Natural killer cell (primary cell): ENCODE data around the gene VWC2. TPM values are rescaled to one million over a fixed set of nuclear protein-coding genes. Genes with fewer than 3 reads are reported as not detected.

Experiments used
- ATAC-seq, 3 donors: fragments of 150-1000 bp in 2 of 3; fragments of 200-7000 bp in 1 of 3; cut with Tn5 transposase; 1 replicate in 1 of 3; 2 replicates in 2 of 3; pipeline ENCODE4 v1.10.0; 2021; ENCODE audit warnings: mild to moderate bottlenecking in 2 of 3, moderate library complexity in 2 of 3
- DNase-seq, 2 donors: peaks; one replicate each; pipeline versions ENCODE4 v3.0.0 to v3.0.0-alpha.2; 2013 to 2021; ENCODE audit warnings: mixed read lengths in 1 of 2
- H3K27ac ChIP-seq: one replicate; pipeline ENCODE4 v1.5.1; 2013; ENCODE audit warnings: mild to moderate bottlenecking, low read length
- H3K27me3 ChIP-seq: one replicate; pipeline ENCODE4 v1.6.1; 2013; ENCODE audit warnings: low read length; ENCODE audit not compliant: control insufficient read depth, insufficient read depth
- H3K36me3 ChIP-seq: one replicate; pipeline ENCODE4 v1.6.1; 2013; ENCODE audit warnings: low read length; ENCODE audit not compliant: control insufficient read depth, insufficient read depth
- H3K4me1 ChIP-seq: one replicate; pipeline ENCODE4 v1.6.1; 2013; ENCODE audit warnings: low read length; ENCODE audit not compliant: control insufficient read depth, insufficient read depth
- H3K4me3 ChIP-seq: one replicate; pipeline ENCODE4 v1.5.1; 2013; ENCODE audit warnings: low read length
- H3K9me3 ChIP-seq: one replicate; pipeline ENCODE4 v1.6.1; 2013; ENCODE audit warnings: low read length; ENCODE audit not compliant: control insufficient read depth, insufficient read depth
- H3K27ac Mint-ChIP-seq, 2 donors: one replicate each; pipeline ENCODE4 v1.8.0; 2022; ENCODE audit warnings: mild to moderate bottlenecking in 2 of 2, mixed read lengths in 2 of 2, moderate library complexity in 1 of 2
- H3K27me3 Mint-ChIP-seq, 2 donors: one replicate each; pipeline ENCODE4 v1.8.0; 2022; ENCODE audit warnings: low read depth in 2 of 2, mixed read lengths in 2 of 2
- H3K36me3 Mint-ChIP-seq: one replicate; pipeline ENCODE4 v1.8.0; 2022; ENCODE audit warnings: mixed read lengths
- H3K4me1 Mint-ChIP-seq, 2 donors: one replicate each; pipeline ENCODE4 v1.8.0; 2022; ENCODE audit warnings: mixed read lengths in 2 of 2
- H3K4me3 Mint-ChIP-seq: one replicate; pipeline ENCODE4 v1.8.0; 2022; ENCODE audit warnings: mild to moderate bottlenecking, moderate library complexity, mixed read lengths
- H3K9me3 Mint-ChIP-seq, 2 donors: one replicate each; pipeline ENCODE4 v1.8.0; 2022; ENCODE audit warnings: mixed read lengths in 2 of 2
- WGBS: methylation state at CpG from one replicate; pipeline ENCODE4 v1.1.7; 2013; ENCODE audit warnings: missing lambda C conversion rate; ENCODE audit not compliant: insufficient coverage; 5-methylcytosine and 5-hydroxymethylcytosine counted together
- intact Hi-C: fragments of 100-400 bp; cut with micrococcal nuclease; formaldehyde crosslinking; loops from one replicate; pipeline ENCODE4 v1.14.2; 2022
- total RNA-seq, 4 donors: library from RNA; stranded (reverse); fragments of 120-200 nt in 1 of 4; gene quantifications; one replicate each; pipeline versions ENCODE4 v1.2.3 to v1.2.4, GENCODE V29; 2013 to 2022
- TF ChIP-seq, protein P1 (sequence below): fragments of 200-600 bp; IDR thresholded peaks from one replicate; pipeline ENCODE4 v1.8.0; 2022; ENCODE audit warnings: antibody characterized with exemption

Gene VWC2
- total RNA-seq, 3 donors from 2014 or later (not counting 1 experiment from before 2014, with no cell fraction given) = not detected

DNA sequence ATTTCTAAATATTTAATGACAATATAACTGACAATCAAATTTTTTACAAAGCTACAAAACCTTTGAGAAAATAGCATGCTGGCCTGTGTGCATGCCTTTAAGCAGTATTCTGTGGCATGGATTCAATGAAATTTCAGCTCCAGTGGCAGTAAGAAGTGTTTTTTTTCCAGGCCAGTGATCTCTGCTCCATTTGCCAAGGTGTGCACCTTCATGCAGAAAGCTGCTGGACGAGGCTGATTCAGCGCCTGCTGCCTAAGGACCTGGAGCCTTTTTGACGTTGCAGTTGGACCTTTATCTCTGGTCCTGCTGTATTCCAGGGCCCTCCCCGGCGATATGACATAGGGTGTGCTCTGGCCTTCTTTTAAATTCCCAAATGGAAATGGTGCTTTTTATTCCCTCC is 26.6 kb downstream of the VWC2 start:
- no peak for DNase-seq
- Histone ChIP-seq H3K4me1 (no peaks in the 10 kb centered on the region), H3K27me3 (no peaks in the 10 kb centered on the region), H3K9me3 (no peaks in the 10 kb centered on the region), H3K36me3 (no peaks in the 10 kb centered on the region), H3K27ac (no peak overlapping the region), H3K4me3 (no peak overlapping the region)
- intact Hi-C loops = no loop called here
- Mint-ChIP-seq H3K4me3 (no peak overlapping the region), H3K36me3 (no peaks in the 10 kb centered on the region), H3K27me3 (peaks cover 0 to 7% of the 10 kb centered on the region in 2 donors), H3K9me3 (peaks cover 0 to 3% of the 10 kb centered on the region in 2 donors), H3K27ac (no peak overlapping the region), H3K4me1 (no peaks in the 10 kb centered on the region)
- WGBS = 85% methylated on average over 5 of the region's 5 CpGs
- ATAC-seq = no peak
- TF ChIP-seq, protein P1, sequence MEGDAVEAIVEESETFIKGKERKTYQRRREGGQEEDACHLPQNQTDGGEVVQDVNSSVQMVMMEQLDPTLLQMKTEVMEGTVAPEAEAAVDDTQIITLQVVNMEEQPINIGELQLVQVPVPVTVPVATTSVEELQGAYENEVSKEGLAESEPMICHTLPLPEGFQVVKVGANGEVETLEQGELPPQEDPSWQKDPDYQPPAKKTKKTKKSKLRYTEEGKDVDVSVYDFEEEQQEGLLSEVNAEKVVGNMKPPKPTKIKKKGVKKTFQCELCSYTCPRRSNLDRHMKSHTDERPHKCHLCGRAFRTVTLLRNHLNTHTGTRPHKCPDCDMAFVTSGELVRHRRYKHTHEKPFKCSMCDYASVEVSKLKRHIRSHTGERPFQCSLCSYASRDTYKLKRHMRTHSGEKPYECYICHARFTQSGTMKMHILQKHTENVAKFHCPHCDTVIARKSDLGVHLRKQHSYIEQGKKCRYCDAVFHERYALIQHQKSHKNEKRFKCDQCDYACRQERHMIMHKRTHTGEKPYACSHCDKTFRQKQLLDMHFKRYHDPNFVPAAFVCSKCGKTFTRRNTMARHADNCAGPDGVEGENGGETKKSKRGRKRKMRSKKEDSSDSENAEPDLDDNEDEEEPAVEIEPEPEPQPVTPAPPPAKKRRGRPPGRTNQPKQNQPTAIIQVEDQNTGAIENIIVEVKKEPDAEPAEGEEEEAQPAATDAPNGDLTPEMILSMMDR = no peak

DNA sequence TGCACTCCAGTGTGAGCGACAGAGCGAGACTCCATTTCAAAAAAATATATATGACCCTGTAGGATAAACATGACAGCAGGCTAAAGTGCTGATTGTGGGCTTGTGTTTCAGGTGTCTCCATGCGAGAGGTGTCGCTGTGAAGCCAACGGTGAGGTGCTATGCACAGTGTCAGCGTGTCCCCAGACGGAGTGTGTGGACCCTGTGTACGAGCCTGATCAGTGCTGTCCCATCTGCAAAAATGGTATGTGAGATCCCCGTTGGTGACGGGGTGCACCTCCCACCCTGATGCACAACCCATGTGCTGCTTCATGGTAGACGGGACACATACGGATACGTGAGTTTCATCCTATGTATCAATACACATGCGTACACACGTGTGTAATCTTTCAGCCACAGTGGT is 29.2 kb downstream of the VWC2 start:
- Mint-ChIP-seq H3K4me1 (no peaks in the 10 kb centered on the region), H3K27ac (no peak overlapping the region), H3K36me3 (no peaks in the 10 kb centered on the region), H3K4me3 (no peak overlapping the region), H3K9me3 (peaks cover 0 to 3% of the 10 kb centered on the region in 2 donors), H3K27me3 (peaks cover 2 to 7% of the 10 kb centered on the region in 2 donors)
- Histone ChIP-seq H3K4me3 (no peak overlapping the region), H3K27me3 (no peaks in the 10 kb centered on the region), H3K27ac (no peak overlapping the region), H3K9me3 (no peaks in the 10 kb centered on the region), H3K36me3 (no peaks in the 10 kb centered on the region), H3K4me1 (no peaks in the 10 kb centered on the region)
- intact Hi-C loops = no loop called here
- TF ChIP-seq, protein P1 = no peak
- DNase-seq = no peak
- WGBS = 90% methylated on average over 15 of the region's 15 CpGs
- ATAC-seq = no peak

DNA sequence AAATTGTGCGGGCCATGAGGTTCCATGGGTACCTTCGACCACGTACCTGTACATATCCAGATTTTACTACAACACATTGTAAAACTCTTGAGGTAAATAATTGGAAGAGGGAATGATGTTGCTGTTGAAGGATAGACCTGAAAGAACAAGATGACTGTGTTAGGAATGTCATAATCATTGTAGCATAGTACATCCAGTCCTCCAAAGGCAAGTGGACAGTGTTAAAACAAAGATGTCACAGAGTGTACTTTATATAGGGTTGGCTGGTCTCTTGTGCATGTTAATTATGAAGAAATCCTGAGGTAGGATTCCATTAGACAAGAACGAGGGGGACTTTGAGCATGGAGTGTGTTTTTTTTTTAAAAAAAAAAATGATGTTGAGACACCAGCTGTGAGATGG is 30.4 kb downstream of the VWC2 start:
- no peaks in the 10 kb centered on the region for H3K9me3 ChIP-seq
- WGBS = 50% methylated on average over 1 of the region's 4 CpGs
- H3K27me3 Mint-ChIP-seq = peaks cover 2 to 7% of the 10 kb centered on the region in 2 donors
- H3K36me3 ChIP-seq = no peaks in the 10 kb centered on the region
- H3K27me3 ChIP-seq = no peaks in the 10 kb centered on the region
- peaks cover 0 to 3% of the 10 kb centered on the region in 2 donors for H3K9me3 Mint-ChIP-seq
- TF ChIP-seq, protein P1 = no peak
- no peak overlapping the region for H3K27ac ChIP-seq
- intact Hi-C loops = no loop called here
- H3K4me1 ChIP-seq = no peaks in the 10 kb centered on the region
- no peak for ATAC-seq
- no peaks in the 10 kb centered on the region for H3K4me1 Mint-ChIP-seq
- no peak overlapping the region for H3K27ac Mint-ChIP-seq
- no peak overlapping the region for H3K4me3 Mint-ChIP-seq
- H3K4me3 ChIP-seq = no peak overlapping the region
- H3K36me3 Mint-ChIP-seq = no peaks in the 10 kb centered on the region
- no peak for DNase-seq

DNA sequence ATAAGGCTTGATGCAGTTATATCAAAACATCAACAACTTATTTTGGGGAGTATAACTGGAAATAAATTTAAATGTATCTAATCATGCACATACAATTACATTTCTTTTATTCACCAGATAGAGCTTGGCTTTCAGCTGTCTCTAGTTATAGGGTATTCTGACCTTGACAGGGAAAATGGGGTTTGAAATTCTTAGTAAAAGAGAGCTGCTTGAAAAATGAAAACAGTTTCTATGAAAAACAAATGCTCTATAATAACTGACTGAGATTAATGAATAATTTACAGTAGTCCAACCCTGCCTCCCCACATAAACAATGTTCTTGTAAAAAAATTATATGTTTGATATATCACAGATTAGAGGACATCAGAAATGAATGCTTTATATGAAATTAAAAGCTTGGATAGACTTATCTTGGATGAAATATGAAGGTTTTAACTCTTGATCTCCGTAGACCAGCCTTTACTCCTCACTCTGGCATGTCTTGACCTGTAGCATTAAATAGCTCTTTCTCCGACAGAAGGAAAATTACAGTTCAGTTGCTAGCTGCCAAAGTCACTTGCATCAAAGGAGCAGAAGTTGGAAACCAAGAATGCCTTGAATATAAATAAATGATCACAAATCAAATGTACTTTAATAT is 32.1 kb downstream of the VWC2 start:
- WGBS = 70% methylated on average over 2 of the region's 2 CpGs
- Histone ChIP-seq H3K36me3 (no peaks in the 10 kb centered on the region), H3K27ac (no peak overlapping the region), H3K9me3 (no peaks in the 10 kb centered on the region), H3K4me1 (no peaks in the 10 kb centered on the region), H3K27me3 (no peaks in the 10 kb centered on the region), H3K4me3 (no peak overlapping the region)
- intact Hi-C loops = no loop called here
- no peak overlapping the region for H3K4me3 Mint-ChIP-seq
- H3K9me3 Mint-ChIP-seq = peaks cover 0 to 5% of the 10 kb centered on the region in 2 donors
- TF ChIP-seq, protein P1 = no peak
- DNase-seq (no peak), ATAC-seq (no peak)
- H3K36me3 Mint-ChIP-seq = no peaks in the 10 kb centered on the region
- H3K27ac Mint-ChIP-seq = no peak overlapping the region
- peaks cover 2 to 7% of the 10 kb centered on the region in 2 donors for H3K27me3 Mint-ChIP-seq
- no peaks in the 10 kb centered on the region for H3K4me1 Mint-ChIP-seq
